Ureter (tissue), 1 donor: Measurements from ENCODE around the gene MAPRE3. TPM values are rescaled to one million over a fixed set of nuclear protein-coding genes. Genes with fewer than 3 reads are reported as not detected.

Experiments used
- DNase-seq: peaks from one replicate; pipeline ENCODE4 v3.0.0-alpha.2; 2020; ENCODE audit warnings: low spot score
- total RNA-seq: library from RNA; stranded (reverse); gene quantifications from one replicate; pipeline ENCODE4 v1.2.4, GENCODE V29; 2023
- donor health status: DM: yes; HTN: yes; CAD: no.

MAPRE3 gene
- total RNA-seq, 1 donor from 2014 or later: 29.4 TPM

- no peak for DNase-seq
Measured at GRCh38 chr2:27014771-27015433, 44.5 kb downstream of the MAPRE3 start.

- DNase-seq: no peak
Measured at GRCh38 chr2:27016801-27017325, 46.4 kb downstream of the MAPRE3 start.

- no peak for DNase-seq
Measured at GRCh38 chr2:27018142-27018541, 47.7 kb downstream of the MAPRE3 start.

GRCh38 chr2:27019459-27019858 lies 49.0 kb downstream of the MAPRE3 start:
- DNase-seq: no peak

- DNase-seq: no peak
Measured at GRCh38 chr2:27019931-27020855, 49.8 kb downstream of the MAPRE3 start.

GRCh38 chr2:27021253-27022049 lies 51.0 kb downstream of the MAPRE3 start:
- no peak for DNase-seq

GRCh38 chr2:27023740-27024139 lies 53.3 kb downstream of the MAPRE3 start:
- no peak for DNase-seq

- DNase-seq: no peak
Measured at GRCh38 chr2:27024188-27024587, 53.8 kb downstream of the MAPRE3 start.

- DNase-seq: no peak
Measured at GRCh38 chr2:27024812-27025211, 54.4 kb downstream of the MAPRE3 start.

- no peak for DNase-seq
Measured at GRCh38 chr2:27025281-27025800, 54.9 kb downstream of the MAPRE3 start.

- no peak for DNase-seq
Measured at GRCh38 chr2:27025861-27026851, 55.7 kb downstream of the MAPRE3 start.

GRCh38 chr2:27027211-27027651 lies 56.8 kb downstream of the MAPRE3 start:
- no peak for DNase-seq

- DNase-seq: no peak
Measured at GRCh38 chr2:27029051-27029450, 58.6 kb downstream of the MAPRE3 start.

- peak; percentile 89 for DNase-seq
Measured at GRCh38 chr2:27032495-27033252, 62.2 kb downstream of the MAPRE3 start, which contains the start of gene TMEM214. Gene TMEM214, plus strand, starts transcription at chr2:27032965. Its CDS starts 51 bp downstream, at chr2:27033016.

GRCh38 chr2:27033253-27033852 lies 62.9 kb downstream of the MAPRE3 start:
- no peak for DNase-seq

GRCh38 chr2:27038012-27038411 lies 67.6 kb downstream of the MAPRE3 start:
- DNase-seq: no peak

GRCh38 chr2:27038631-27039339 lies 68.3 kb downstream of the MAPRE3 start:
- DNase-seq: no peak

- DNase-seq: no peak
Measured at GRCh38 chr2:27039426-27039825, 69.0 kb downstream of the MAPRE3 start.
